Ammon's horn (tissue), 1 donor: ENCODE data around the gene ZNF281.
"Not testable (repeated sequence)": the region's sequence is repeated elsewhere in the genome, so short reads cannot be mapped to it uniquely, and the experiment has no call there.

Experiments
- DNase-seq: peaks from one replicate; pipeline ENCODE4 v3.0.0-alpha.2; 2016; ENCODE audit warnings: low spot score

ZNF281 gene

DNA sequence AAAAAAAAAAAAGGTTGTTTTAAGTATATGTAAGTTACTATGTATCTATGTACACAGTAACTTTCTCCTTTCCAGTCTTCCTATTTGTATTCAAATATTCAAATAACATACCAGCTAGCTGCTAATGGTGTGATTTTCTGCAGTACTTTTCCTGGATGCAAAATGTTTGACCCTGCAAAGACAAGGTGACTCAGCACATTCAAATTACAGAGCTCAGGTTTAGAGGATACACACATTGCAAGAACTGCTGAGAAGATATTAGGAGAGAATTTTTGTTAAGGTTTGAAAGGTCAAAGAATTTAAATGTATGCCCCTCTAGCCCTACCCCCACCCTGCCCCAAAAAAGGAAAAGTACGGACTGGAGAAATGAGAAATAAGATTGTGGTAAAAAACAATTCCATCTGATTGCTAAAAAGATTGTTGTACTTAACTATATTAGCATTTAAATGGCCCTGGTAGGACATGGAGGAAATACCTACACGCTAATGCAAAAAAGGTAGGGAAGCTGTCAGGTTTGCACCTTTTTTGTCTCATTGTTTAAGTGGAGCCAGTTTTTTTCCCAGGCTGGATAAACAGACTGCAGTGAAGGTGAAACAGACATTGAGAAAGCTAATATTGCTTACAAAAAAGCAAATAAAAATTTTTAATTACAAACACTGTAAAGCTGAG is 45.6 kb downstream of the ZNF281 start:
- DNase-seq, result no peak

DNA sequence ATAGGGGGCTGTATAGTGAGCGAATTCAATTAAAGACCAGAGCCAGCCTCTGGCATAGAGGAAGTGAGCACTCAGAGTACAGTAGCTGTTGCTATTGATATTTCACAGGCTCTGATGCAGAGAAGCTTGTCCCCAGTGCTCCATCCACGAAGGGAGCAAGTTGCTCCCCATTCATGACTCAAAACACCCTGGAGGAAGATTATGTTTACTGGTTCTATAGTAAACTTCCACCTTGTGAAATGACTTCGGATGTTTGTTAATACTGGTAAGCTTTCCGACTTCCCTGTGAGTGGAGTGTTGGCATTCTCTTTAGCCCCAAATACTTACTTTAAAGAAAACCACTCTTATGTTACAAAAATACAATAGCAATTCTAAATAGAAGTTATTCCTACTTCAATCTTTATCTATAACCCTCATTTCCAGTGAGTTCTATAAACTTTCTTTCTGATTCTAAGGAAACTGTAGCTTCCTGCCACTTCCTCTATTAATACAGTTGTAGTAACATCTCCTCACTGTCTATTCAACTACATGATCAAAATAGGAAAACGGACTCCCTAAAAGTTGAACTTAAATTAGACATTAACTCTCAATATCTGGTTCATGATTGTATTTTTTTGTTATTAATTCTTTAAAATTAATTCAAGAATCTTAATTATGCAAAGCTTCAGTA is 46.4 kb downstream of the ZNF281 start:
- no peak for DNase-seq

DNA sequence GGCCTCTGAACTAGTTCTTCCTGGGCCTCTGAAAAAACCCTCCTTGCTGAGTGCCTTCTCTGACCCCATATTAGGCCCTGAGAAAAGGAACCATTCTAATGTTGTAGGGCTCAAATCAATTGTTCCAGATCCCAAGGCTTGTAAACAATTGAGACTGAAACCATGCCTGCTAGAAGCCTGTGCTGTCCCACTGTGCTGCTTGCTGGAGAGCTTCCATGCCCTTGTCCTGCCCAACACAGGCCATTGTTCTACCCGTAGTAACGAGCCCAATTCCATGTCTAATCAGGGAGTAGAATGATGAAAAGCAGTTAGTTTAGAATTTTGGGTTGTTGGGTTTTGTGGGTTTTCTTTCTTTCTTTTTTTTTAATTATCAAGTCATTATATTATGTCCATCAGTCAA is 47.4 kb downstream of the ZNF281 start:
- DNase-seq, result peak; percentile 84

DNA sequence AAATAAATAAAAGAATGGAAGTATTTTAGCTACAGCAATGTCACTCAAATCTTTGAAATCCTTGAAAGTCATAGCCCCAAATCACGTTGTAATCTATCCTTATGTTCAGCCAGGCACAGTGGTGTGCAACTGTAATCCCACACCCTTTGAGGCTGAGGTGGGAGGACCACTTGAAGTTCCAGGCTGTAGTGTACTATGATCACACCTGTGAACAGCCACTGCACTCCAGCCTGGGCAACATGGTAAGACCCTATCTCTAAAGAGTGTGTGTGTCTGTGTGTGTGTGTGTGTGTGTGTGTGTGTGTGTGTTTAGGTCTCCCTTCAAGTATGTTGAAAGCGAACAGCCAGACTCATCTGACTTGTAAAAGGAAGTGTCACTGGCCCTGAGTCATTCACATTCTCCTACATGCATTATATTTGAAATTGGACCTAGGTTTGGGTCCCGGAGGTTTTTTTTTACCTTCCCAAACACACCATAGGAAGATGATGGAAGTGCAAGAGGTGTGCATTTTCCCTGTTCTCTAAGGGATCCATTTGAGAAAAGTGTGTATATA is 50.1 kb downstream of the ZNF281 start:
- no peak for DNase-seq

DNA sequence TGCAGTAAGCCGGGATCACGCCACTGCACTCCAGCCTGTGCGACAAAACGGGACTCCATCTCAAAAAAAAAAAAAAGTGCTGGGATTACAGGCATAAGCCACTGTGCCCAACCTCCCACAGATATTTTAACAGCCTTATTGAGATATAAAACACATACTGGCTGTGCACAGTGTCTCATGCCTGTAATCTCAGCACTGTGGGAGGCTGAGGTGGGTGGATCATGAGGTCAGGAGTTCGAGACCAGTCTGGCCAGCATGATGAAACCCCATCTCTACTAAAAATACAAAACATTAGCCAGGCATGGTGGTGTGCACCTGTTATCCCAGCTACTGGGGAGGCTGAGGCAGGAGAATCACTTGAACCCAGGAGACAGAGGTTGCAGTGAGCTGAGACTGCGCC is 51.9 kb downstream of the ZNF281 start:
- not testable (repeated sequence) for DNase-seq

DNA sequence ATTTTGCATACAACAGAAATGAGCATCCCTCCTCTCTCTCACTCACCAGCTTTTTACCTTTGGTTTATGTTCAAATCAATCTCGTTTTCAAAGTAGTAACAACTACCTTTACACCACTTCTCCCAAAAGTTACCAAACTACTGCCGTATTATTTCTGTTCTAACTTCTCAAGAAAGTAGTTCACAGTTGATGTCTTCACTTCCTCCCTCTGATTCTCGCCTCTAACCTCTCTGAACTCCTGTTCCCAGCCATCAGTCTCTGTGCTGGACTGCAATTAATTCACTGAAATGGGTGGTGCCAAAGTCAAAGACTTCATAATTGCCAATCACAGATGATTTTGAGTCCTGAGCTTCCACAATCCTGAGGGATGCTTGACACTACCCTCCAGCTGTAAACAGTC is 54.0 kb downstream of the ZNF281 start:
- DNase-seq, result no peak
